Measurements from ENCODE around the gene CXCR4. TPM values are rescaled to one million over a fixed set of nuclear protein-coding genes. Genes with fewer than 3 reads are reported as not detected.

The CXCR4 gene
- total RNA-seq, 2 experiments from 2014 or later: 70.2 to 72.6 TPM

DNA sequence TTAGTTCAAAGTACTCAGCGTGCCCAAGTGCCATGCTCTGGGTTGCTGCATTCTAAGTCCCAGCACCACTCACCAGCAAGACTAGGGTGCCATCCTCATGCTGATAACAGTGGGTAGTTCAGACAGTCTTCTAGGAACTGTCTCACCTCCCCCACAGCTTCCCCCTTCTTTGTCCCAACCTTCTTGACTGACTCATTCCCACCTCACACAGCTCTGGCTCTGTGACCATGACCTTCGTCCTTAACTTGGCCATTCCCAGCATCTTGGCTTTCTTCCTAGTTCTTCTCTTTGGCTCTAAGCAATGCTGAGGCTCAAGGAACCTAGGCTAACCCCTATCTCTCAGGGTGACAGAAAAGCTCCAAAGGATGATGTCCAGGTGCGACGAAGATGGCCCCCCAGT, 20.0 kb upstream of the CXCR4 start:
- Mint-ChIP-seq H3K36me3 (ENCODE audit: low read depth) (no peaks in the 10 kb centered on the region), H3K4me1 (ENCODE audit: low read depth) (peaks cover 90% of the 10 kb centered on the region), H3K4me3 (no peak overlapping the region), H3K27me3 (ENCODE audit: low read depth) (peaks cover 25% of the 10 kb centered on the region), H3K9me3 (no peaks in the 10 kb centered on the region), H3K27ac (no peak overlapping the region)
- no peak for DNase-seq
- intact Hi-C loops (cut with micrococcal nuclease): no loop called here
- CTCF ChIA-PET: interaction anchor here (1.1 kb wide), 1 partner anchor 9 kb away, joined by 3 read pairs; no protein-coding TSS in a partner anchor

GRCh38 chr2:136136931-136137330, 19.0 kb upstream of the CXCR4 start:
- H3K27ac Mint-ChIP-seq: peak overlapping the region; percentile 79
- no peak overlapping the region for H3K4me3 Mint-ChIP-seq
- intact Hi-C loops (cut with micrococcal nuclease): loop anchor here (1.0 kb wide), 3 partner anchors 75 to 190 kb away; no protein-coding TSS in a partner anchor
- H3K9me3 Mint-ChIP-seq: no peaks in the 10 kb centered on the region
- peaks cover 95% of the 10 kb centered on the region for H3K4me1 Mint-ChIP-seq (ENCODE audit: low read depth)
- peak; percentile 43 for DNase-seq
- no peaks in the 10 kb centered on the region for H3K36me3 Mint-ChIP-seq (ENCODE audit: low read depth)
- H3K27me3 Mint-ChIP-seq (ENCODE audit: low read depth): peaks cover 25% of the 10 kb centered on the region
- CTCF ChIA-PET: interaction anchor here (1.0 to 2.6 kb wide), 6 partner anchors 9 to 247 kb away, joined by 3 to 12 read pairs (median 4); no protein-coding TSS in a partner anchor

- CTCF ChIA-PET: interaction anchor here (0.9 to 2.6 kb wide), 7 partner anchors 10 to 248 kb away, joined by 3 to 12 read pairs (median 4); no protein-coding TSS in a partner anchor
- intact Hi-C loops (cut with micrococcal nuclease): loop anchor here (1.0 to 2.0 kb wide), 4 partner anchors 76 to 315 kb away; no protein-coding TSS in a partner anchor
- peaks cover 94% of the 10 kb centered on the region for H3K4me1 Mint-ChIP-seq (ENCODE audit: low read depth)
- no peaks in the 10 kb centered on the region for H3K36me3 Mint-ChIP-seq (ENCODE audit: low read depth)
- peaks cover 25% of the 10 kb centered on the region for H3K27me3 Mint-ChIP-seq (ENCODE audit: low read depth)
- peak overlapping the region; percentile 79 for H3K27ac Mint-ChIP-seq
- no peaks in the 10 kb centered on the region for H3K9me3 Mint-ChIP-seq
- DNase-seq: peak; percentile 78
- H3K4me3 Mint-ChIP-seq: no peak overlapping the region
These were observed 18.3 kb upstream of the CXCR4 start for GRCh38 chr2:136135921-136136906.

DNA sequence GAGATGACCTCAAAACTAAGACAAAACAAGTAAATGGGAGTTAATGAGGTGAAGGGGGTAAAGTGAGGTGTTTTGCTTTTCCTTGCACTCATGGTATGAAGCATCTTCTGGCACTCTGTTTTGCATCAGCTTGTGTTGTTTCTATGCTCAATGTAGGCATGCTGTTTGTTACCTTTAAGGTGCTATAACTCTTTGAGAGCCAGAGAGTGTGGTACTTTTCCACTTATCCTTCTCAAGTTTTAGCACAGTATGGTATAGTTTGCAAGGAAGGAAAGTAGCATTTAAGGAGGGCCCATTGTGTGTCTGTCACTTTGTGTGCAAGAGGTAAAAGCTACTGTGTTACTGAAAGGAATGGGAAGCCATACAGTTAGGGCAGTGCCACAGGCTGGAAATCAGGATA, 17.5 kb upstream of the CXCR4 start:
- no peak overlapping the region for H3K4me3 Mint-ChIP-seq
- H3K27me3 Mint-ChIP-seq (ENCODE audit: low read depth): peaks cover 21% of the 10 kb centered on the region
- no peaks in the 10 kb centered on the region for H3K36me3 Mint-ChIP-seq (ENCODE audit: low read depth)
- DNase-seq: no peak
- peaks cover 97% of the 10 kb centered on the region for H3K4me1 Mint-ChIP-seq (ENCODE audit: low read depth)
- CTCF ChIA-PET: interaction anchor here (0.9 to 2.6 kb wide), 4 partner anchors 78 to 246 kb away, joined by 4 to 12 read pairs (median 4); no protein-coding TSS in a partner anchor
- intact Hi-C loops (cut with micrococcal nuclease): loop anchor here (2.0 kb wide), 1 partner anchor 315 kb away; no protein-coding TSS in a partner anchor
- no peak overlapping the region for H3K27ac Mint-ChIP-seq
- H3K9me3 Mint-ChIP-seq: no peaks in the 10 kb centered on the region

GRCh38 chr2:136134126-136134525, 16.2 kb upstream of the CXCR4 start:
- Mint-ChIP-seq H3K36me3 (ENCODE audit: low read depth) (no peaks in the 10 kb centered on the region), H3K27me3 (ENCODE audit: low read depth) (peaks cover 21% of the 10 kb centered on the region), H3K4me1 (ENCODE audit: low read depth) (peaks cover 99% of the 10 kb centered on the region), H3K27ac (peak overlapping the region; percentile 62), H3K4me3 (no peak overlapping the region), H3K9me3 (no peaks in the 10 kb centered on the region)
- DNase-seq: peak; percentile 93
- CTCF ChIA-PET: interaction anchor here (0.6 to 1.8 kb wide), 6 partner anchors 11 to 250 kb away, joined by 3 to 6 read pairs (median 4); no protein-coding TSS in a partner anchor
- intact Hi-C loops (cut with micrococcal nuclease): loop anchor here (1.0 to 5.0 kb wide), 8 partner anchors 104 to 392 kb away; partner anchors contain the start of gene UBXN4

DNA sequence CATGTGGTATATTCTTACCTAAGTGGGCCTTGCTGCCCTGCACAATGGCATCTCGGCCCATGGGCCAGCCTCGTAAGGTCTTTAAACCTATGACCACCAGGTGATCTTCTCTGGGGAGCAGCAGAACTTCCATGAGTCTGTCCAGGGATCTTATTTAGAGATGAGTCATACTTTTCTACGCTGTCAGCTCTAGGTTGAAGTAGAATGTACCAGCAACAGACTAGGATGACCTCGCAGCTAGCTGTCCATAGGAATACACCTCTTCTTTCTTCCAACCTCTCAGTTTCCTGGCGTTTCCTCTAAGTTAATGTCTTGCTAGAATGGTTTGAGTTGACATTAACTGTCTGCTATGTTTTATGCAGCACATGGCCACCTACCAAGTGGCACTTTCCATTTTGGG, 15.6 kb upstream of the CXCR4 start:
- Mint-ChIP-seq H3K4me1 (ENCODE audit: low read depth) (peaks cover 99% of the 10 kb centered on the region), H3K4me3 (no peak overlapping the region), H3K27me3 (ENCODE audit: low read depth) (peaks cover 21% of the 10 kb centered on the region), H3K27ac (peak overlapping the region; percentile 62), H3K9me3 (no peaks in the 10 kb centered on the region), H3K36me3 (ENCODE audit: low read depth) (no peaks in the 10 kb centered on the region)
- DNase-seq: no peak
- CTCF ChIA-PET: interaction anchor here (0.6 to 1.8 kb wide), 7 partner anchors 10 to 251 kb away, joined by 3 to 6 read pairs (median 4); no protein-coding TSS in a partner anchor
- intact Hi-C loops (cut with micrococcal nuclease): loop anchor here (2.0 to 5.0 kb wide), 3 partner anchors 391 to 1081 kb away; partner anchors contain the start of genes R3HDM1, RAB3GAP1, UBXN4 and ZRANB3

- Mint-ChIP-seq H3K36me3 (ENCODE audit: low read depth) (no peaks in the 10 kb centered on the region), H3K27ac (peak overlapping the region; percentile 62), H3K9me3 (no peaks in the 10 kb centered on the region), H3K27me3 (ENCODE audit: low read depth) (peaks cover 20% of the 10 kb centered on the region), H3K4me3 (no peak overlapping the region), H3K4me1 (ENCODE audit: low read depth) (peaks cover 97% of the 10 kb centered on the region)
- no peak for DNase-seq
- CTCF ChIA-PET: interaction anchor here (0.5 to 1.8 kb wide), 7 partner anchors 66 to 251 kb away, joined by 3 to 6 read pairs (median 4); no protein-coding TSS in a partner anchor
- intact Hi-C loops (cut with micrococcal nuclease): loop anchor here (2.0 to 5.0 kb wide), 3 partner anchors 391 to 1080 kb away; partner anchors contain the start of genes R3HDM1, RAB3GAP1, UBXN4 and ZRANB3
These were observed 15.2 kb upstream of the CXCR4 start for GRCh38 chr2:136133176-136133575.

DNA sequence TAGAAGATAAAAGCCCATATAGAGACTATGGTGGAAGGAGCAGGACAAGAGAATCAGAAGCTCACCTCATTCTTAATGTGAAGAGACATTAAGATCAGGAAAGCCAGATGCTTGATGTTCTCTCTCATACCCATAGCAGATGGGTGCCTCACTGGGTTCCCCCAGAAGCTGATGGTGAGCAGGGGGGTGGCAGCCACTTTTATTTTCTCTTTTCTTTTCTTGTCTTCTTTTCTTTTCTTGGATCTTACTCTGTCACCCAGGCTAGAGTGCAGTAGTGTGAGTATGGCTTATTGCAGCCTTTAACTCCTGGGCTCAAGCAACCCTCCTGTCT, 14.8 kb upstream of the CXCR4 start:
- H3K4me1 Mint-ChIP-seq (ENCODE audit: low read depth): peaks cover 97% of the 10 kb centered on the region
- peak; percentile 53 for DNase-seq

GRCh38 chr2:136131961-136132824, 14.2 kb upstream of the CXCR4 start:
- Mint-ChIP-seq H3K4me3 (peak overlapping the region; percentile 61), H3K27me3 (ENCODE audit: low read depth) (peaks cover 14% of the 10 kb centered on the region), H3K4me1 (ENCODE audit: low read depth) (peaks cover 97% of the 10 kb centered on the region), H3K9me3 (no peaks in the 10 kb centered on the region), H3K27ac (peak overlapping the region; percentile 77), H3K36me3 (ENCODE audit: low read depth) (no peaks in the 10 kb centered on the region)
- intact Hi-C loops (cut with micrococcal nuclease): loop anchor here (1.0 to 5.0 kb wide), 13 partner anchors 14 to 1079 kb away; partner anchors contain the start of genes CXCR4, DARS1, R3HDM1 and RAB3GAP1
- CTCF ChIA-PET: interaction anchor here (0.7 to 3.2 kb wide), 6 partner anchors 76 to 252 kb away, joined by 3 to 7 read pairs (median 4); no protein-coding TSS in a partner anchor
- peak; percentile 87 for DNase-seq

More for the DNA sequence above, 14.8 kb upstream of the CXCR4 start:
- H3K36me3 Mint-ChIP-seq (ENCODE audit: low read depth): no peaks in the 10 kb centered on the region
- peak overlapping the region; percentile 77 for H3K27ac Mint-ChIP-seq
- H3K27me3 Mint-ChIP-seq (ENCODE audit: low read depth): peaks cover 17% of the 10 kb centered on the region
- no peaks in the 10 kb centered on the region for H3K9me3 Mint-ChIP-seq
- intact Hi-C loops (cut with micrococcal nuclease): loop anchor here (1.0 to 5.0 kb wide), 13 partner anchors 14 to 1080 kb away; partner anchors contain the start of genes CXCR4, DARS1, R3HDM1 and RAB3GAP1
- CTCF ChIA-PET: interaction anchor here (0.5 to 1.8 kb wide), 7 partner anchors 65 to 251 kb away, joined by 3 to 6 read pairs (median 4); no protein-coding TSS in a partner anchor
- peak overlapping the region; percentile 61 for H3K4me3 Mint-ChIP-seq

DNA sequence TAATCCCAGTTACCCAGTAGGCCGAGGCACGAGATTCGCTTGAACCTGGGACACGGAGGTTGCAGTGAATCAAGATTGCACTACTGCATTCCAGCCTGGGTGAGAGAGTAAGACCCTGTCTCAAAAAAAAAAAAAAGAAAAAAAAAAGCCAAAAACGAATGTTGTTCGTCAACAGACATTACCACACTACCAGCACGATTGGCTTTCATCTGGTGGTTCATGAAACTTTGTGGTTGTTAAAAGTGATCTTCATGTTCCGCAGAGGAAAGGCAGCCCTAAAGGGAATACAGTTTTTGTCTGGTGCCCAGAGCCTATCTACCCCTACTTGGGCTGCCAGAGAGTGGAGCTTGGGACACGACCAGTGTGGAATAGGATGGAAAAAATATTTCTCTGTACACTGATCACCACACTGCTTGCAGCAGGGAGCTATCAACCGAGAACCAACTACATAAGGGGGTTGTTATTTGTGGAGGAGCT, 13.6 kb upstream of the CXCR4 start:
- H3K4me1 Mint-ChIP-seq (ENCODE audit: low read depth): peaks cover 97% of the 10 kb centered on the region
- H3K27ac Mint-ChIP-seq: peak overlapping the region; percentile 77
- intact Hi-C loops (cut with micrococcal nuclease): loop anchor here (5.0 kb wide), 1 partner anchor 389 kb away; the partner anchor contains the start of gene UBXN4
- H3K36me3 Mint-ChIP-seq (ENCODE audit: low read depth): no peaks in the 10 kb centered on the region
- peaks cover 10% of the 10 kb centered on the region for H3K27me3 Mint-ChIP-seq (ENCODE audit: low read depth)
- H3K9me3 Mint-ChIP-seq: no peaks in the 10 kb centered on the region
- CTCF ChIA-PET: interaction anchor here (0.7 to 3.2 kb wide), 3 partner anchors 188 to 253 kb away, joined by 3 to 7 read pairs (median 5); no protein-coding TSS in a partner anchor
- peak; percentile 53 for DNase-seq
- H3K4me3 Mint-ChIP-seq: peak overlapping the region; percentile 61

DNA sequence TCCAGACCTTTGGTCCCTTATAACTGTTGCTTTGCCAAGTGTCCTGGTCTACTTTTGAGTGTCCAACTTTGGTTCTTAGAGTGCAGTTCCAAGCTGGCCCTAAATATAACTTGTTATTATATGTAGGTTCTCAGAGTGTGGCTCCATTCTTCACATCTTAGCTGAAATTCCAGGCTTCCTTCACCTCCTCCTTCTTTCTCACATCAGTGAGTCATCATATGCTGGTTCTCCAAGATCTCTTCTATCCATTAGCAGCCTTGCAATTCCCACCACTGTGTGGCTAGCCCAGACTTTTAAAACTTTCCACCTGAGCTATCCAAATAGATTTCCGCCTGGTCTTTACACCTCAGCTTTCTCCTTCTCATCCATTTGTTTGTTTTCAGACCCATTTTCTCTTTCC, 12.6 kb upstream of the CXCR4 start:
- Mint-ChIP-seq H3K27ac (no peak overlapping the region), H3K27me3 (ENCODE audit: low read depth) (peaks cover 1% of the 10 kb centered on the region), H3K4me3 (no peak overlapping the region), H3K4me1 (ENCODE audit: low read depth) (peaks cover 95% of the 10 kb centered on the region), H3K36me3 (ENCODE audit: low read depth) (no peaks in the 10 kb centered on the region), H3K9me3 (no peaks in the 10 kb centered on the region)
- no peak for DNase-seq
- CTCF ChIA-PET: interaction anchor here (0.9 to 3.2 kb wide), 3 partner anchors 10 to 254 kb away, joined by 3 to 7 read pairs (median 5); no protein-coding TSS in a partner anchor
- intact Hi-C loops (cut with micrococcal nuclease): loop anchor here (5.0 kb wide), 1 partner anchor 388 kb away; the partner anchor contains the start of gene UBXN4

Data from activated naive CD4-positive, alpha-beta T cell treated with anti-CD3 and anti-CD28 coated beads for 36 hours (primary cell).